GM12875 (cell line): ENCODE data around the gene FAM168A.

Experiments used
- H3K4me3 ChIP-seq: one replicate; pipeline ENCODE4 v1.5.1; 2011; ENCODE audit warnings: low read depth, low read length, control low read depth
- CTCF ChIP-seq: IDR thresholded peaks from 2 replicates; pipeline ENCODE4 v1.5.1; 2011; ENCODE audit warnings: low read depth, mild to moderate bottlenecking, control low read depth, inconsistent platforms, low read length, moderate library complexity, borderline replicate concordance; ENCODE audit not compliant: insufficient read depth

FAM168A gene

GRCh38 chr11:73358071-73358470, 239.8 kb downstream of the FAM168A start:
- no peak overlapping the region for H3K4me3 ChIP-seq
- TF ChIP-seq CTCF: no peak

- no peak overlapping the region for H3K4me3 ChIP-seq
- TF ChIP-seq CTCF: no peak
Observed at GRCh38 chr11:73356979-73357860, 240.7 kb downstream of the FAM168A start.

- TF ChIP-seq CTCF: no peak
- H3K4me3 ChIP-seq: no peak overlapping the region
Observed at GRCh38 chr11:73355109-73355508, 242.8 kb downstream of the FAM168A start.

GRCh38 chr11:73353422-73353821, 244.5 kb downstream of the FAM168A start:
- no peak for TF ChIP-seq CTCF
- no peak overlapping the region for H3K4me3 ChIP-seq

- peak; percentile 90 for TF ChIP-seq CTCF
- no peak overlapping the region for H3K4me3 ChIP-seq
Observed at GRCh38 chr11:73350908-73351636, 246.8 kb downstream of the FAM168A start.
